ENCODE data around the gene SBF2. TPM values are rescaled to one million over a fixed set of nuclear protein-coding genes. Genes with fewer than 3 reads are reported as not detected.

SBF2 gene
- total RNA-seq, 1 donor from 2014 or later = 24.0 TPM

DNA sequence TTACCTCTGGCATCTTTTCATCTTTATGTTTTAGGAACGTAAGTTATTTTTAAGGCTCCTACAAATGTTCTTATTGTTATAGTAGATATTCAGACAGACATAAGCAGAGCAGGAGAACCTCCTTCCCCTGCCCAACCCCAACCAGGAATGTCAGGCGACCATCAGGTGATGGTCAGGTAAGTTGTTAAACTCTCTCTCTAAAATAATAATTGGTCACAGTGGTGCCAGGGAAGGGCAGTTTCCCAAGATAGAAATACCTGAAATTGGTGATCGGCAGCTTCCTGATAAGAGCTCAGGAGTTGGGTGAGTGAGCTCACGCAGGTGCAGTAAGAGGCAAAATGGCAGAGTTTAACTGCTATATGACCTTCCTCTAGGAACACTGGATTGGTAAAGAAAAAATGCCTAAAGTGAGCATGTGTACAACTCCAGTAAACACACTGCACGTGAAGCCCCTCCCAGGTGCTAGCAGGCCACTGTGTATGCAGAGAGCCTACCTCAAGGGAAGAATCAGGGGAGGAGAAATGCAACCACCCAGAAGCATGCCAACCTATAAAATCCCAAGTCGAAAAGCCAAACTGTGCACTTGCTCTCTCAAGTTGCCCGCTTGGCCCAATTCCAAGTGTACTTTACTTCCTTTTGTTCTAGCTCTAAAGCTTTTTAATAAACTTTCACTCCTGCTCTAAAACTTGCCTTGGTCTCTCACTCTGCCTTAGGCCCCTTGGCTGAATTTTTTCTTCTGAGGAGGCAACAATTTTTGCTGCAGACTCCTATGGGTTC is 273.9 kb downstream of the SBF2 start:
- no peak for FAIRE-seq
- no peak for DNase-seq (ENCODE audit: low read depth)
- no peaks in the 10 kb centered on the region for H3K27me3 ChIP-seq (ENCODE audit: control insufficient read depth, insufficient read depth, low read length)
- H3K36me3 ChIP-seq (ENCODE audit: control insufficient read depth, insufficient read depth, low read length) = no peaks in the 10 kb centered on the region
- TF ChIP-seq, protein P1, sequence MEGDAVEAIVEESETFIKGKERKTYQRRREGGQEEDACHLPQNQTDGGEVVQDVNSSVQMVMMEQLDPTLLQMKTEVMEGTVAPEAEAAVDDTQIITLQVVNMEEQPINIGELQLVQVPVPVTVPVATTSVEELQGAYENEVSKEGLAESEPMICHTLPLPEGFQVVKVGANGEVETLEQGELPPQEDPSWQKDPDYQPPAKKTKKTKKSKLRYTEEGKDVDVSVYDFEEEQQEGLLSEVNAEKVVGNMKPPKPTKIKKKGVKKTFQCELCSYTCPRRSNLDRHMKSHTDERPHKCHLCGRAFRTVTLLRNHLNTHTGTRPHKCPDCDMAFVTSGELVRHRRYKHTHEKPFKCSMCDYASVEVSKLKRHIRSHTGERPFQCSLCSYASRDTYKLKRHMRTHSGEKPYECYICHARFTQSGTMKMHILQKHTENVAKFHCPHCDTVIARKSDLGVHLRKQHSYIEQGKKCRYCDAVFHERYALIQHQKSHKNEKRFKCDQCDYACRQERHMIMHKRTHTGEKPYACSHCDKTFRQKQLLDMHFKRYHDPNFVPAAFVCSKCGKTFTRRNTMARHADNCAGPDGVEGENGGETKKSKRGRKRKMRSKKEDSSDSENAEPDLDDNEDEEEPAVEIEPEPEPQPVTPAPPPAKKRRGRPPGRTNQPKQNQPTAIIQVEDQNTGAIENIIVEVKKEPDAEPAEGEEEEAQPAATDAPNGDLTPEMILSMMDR (IDR thresholded peaks at IDR 0.05; ENCODE audit: insufficient read depth, low read length, severe bottlenecking) = no peak
- no peak overlapping the region for H3K4me3 ChIP-seq (ENCODE audit: low read depth, low read length)

DNA sequence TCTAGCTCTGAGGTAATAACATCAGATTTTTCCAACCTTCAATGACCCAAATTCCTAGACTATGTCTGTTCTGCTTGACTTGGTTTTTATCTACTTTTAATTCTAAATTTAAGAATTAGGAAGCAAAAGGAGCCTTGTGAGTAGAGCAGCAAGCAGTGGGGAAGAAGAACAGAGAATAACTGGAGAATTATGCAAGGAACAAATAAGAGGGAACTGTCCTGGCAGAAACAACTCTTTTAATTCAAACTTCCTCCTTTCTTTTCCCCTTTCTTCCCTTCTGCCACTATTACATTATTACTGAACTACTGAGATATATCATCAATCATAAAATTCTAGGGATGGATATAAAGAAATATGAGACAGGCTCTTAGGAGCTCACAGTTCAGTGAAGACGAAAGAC is 276.1 kb downstream of the SBF2 start:
- no peaks in the 10 kb centered on the region for H3K36me3 ChIP-seq (ENCODE audit: control insufficient read depth, insufficient read depth, low read length)
- H3K27me3 ChIP-seq (ENCODE audit: control insufficient read depth, insufficient read depth, low read length) = no peaks in the 10 kb centered on the region
- no peak overlapping the region for H3K4me3 ChIP-seq (ENCODE audit: low read depth, low read length)
- TF ChIP-seq, protein P1 (IDR thresholded peaks at IDR 0.05; ENCODE audit: insufficient read depth, low read length, severe bottlenecking) = no peak
- DNase-seq (ENCODE audit: low read depth) (no peak), FAIRE-seq (no peak)

DNA sequence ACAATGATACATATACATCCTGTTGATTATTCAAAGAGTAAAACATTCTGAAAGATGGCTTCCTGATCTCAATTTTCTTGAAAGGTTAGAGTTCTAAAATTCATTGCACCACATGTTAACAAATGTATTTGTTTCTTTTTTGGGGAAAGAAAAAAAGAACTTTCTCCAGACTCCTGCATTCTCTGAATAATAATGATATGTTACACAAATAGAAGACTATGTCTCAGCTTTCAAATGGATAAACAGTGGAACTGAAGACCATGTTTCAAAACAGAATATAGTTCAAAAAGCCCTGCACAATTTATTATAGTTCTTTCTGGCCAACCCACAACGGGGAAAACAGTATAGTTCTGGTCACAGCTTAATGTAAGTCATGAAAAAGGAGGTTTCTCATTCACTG is 277.0 kb downstream of the SBF2 start:
- no peaks in the 10 kb centered on the region for H3K27me3 ChIP-seq (ENCODE audit: control insufficient read depth, insufficient read depth, low read length)
- no peaks in the 10 kb centered on the region for H3K36me3 ChIP-seq (ENCODE audit: control insufficient read depth, insufficient read depth, low read length)
- TF ChIP-seq, protein P1 (IDR thresholded peaks at IDR 0.05; ENCODE audit: insufficient read depth, low read length, severe bottlenecking) = no peak
- no peak for DNase-seq (ENCODE audit: low read depth)
- FAIRE-seq = no peak
- no peak overlapping the region for H3K4me3 ChIP-seq (ENCODE audit: low read depth, low read length)

DNA sequence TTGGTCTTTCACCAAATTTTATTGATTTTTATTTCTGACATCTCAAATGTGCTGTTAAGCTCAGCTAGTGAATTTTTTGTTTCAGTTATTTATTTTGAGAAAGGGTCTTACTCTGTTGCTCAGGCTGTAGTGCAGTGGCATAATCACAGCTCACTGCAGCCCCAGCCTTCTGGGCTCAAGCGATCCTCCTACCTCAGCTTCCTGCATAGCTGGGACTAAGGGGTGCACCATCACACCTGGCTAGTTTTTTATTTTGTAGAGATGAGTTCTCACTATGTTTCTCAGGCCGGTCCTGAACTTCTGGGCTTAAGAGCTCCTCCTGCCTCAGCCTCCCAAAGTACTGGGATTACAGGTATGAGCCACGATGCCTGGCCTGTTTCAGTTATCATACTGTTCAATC is 282.0 kb downstream of the SBF2 start:
- Histone ChIP-seq H3K36me3 (ENCODE audit: control insufficient read depth, insufficient read depth, low read length) (no peaks in the 10 kb centered on the region), H3K27me3 (ENCODE audit: control insufficient read depth, insufficient read depth, low read length) (no peaks in the 10 kb centered on the region), H3K4me3 (ENCODE audit: low read depth, low read length) (no peak overlapping the region)
- FAIRE-seq = no peak
- TF ChIP-seq, protein P1 (IDR thresholded peaks at IDR 0.05; ENCODE audit: insufficient read depth, low read length, severe bottlenecking) = no peak
- no peak for DNase-seq (ENCODE audit: low read depth)

DNA sequence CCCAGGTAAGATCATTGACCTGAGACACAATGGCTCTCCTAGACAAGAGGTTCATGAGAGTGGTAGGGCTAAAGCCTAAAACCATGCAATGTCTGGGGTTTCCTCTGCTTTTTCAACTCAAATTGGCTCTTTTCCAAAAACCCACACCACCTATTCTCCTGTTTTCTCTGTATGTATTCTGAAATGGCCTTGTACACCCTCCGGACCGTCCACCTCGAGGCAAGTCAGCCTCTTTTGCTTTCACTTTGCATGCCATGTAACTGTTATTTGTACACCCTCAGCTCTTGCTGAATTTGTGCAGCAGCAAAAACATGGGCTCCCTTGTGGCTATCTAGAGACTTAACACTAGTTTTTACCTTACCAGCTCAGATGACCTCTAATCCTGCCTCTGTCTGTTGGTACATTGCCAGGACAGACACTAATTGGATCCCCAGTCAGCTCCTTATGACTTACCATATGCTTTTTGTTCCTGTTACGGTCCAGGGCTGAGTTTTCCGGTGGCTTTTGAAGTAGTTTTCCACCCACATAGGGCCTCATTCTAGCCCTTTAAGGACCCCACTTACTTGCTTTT is 288.0 kb downstream of the SBF2 start:
- DNase-seq (ENCODE audit: low read depth) (no peak), FAIRE-seq (peak; percentile 23)
- Histone ChIP-seq H3K27me3 (ENCODE audit: control insufficient read depth, insufficient read depth, low read length) (no peaks in the 10 kb centered on the region), H3K4me3 (ENCODE audit: low read depth, low read length) (no peak overlapping the region), H3K36me3 (ENCODE audit: control insufficient read depth, insufficient read depth, low read length) (no peaks in the 10 kb centered on the region)
- TF ChIP-seq, protein P1 (IDR thresholded peaks at IDR 0.05; ENCODE audit: insufficient read depth, low read length, severe bottlenecking) = no peak

Data from bronchial epithelial cell (primary cell).